HEK293T (cell line): Measurements from ENCODE around the gene RBM42.

Experiments
- ARNT ChIP-seq: fragments of 450-650 bp; IDR thresholded peaks from 2 replicates; pipeline ENCODE4 v1.6.1; 2017; ENCODE audit warnings: mild to moderate bottlenecking
- BHLHE40 ChIP-seq: fragments of 450-650 bp; IDR thresholded peaks from 2 replicates; pipeline ENCODE4 v1.6.1; 2016; ENCODE audit warnings: mild to moderate bottlenecking, moderate library complexity, borderline replicate concordance
- ELF4 ChIP-seq: fragments of 450-650 bp; IDR thresholded peaks from 2 replicates; pipeline ENCODE4 v1.6.1; 2017; ENCODE audit warnings: antibody characterized with exemption
- FOXK2 ChIP-seq: fragments of 450-650 bp; IDR thresholded peaks from 2 replicates; pipeline ENCODE4 v1.6.1; 2016; ENCODE audit warnings: mild to moderate bottlenecking
- FOXM1 ChIP-seq: fragments of 450-650 bp; IDR thresholded peaks from 2 replicates; pipeline ENCODE4 v1.6.1; 2017; ENCODE audit warnings: mild to moderate bottlenecking, borderline replicate concordance
- LEF1 ChIP-seq: fragments of 450-650 bp; IDR thresholded peaks from 2 replicates; pipeline ENCODE4 v1.6.1; 2017; ENCODE audit warnings: mild to moderate bottlenecking, borderline replicate concordance
- SP1 ChIP-seq: fragments of 450-650 bp; IDR thresholded peaks from 2 replicates; pipeline ENCODE4 v1.6.1; 2017
- SUZ12 ChIP-seq: fragments of 450-650 bp; IDR thresholded peaks from 2 replicates; pipeline ENCODE4 v1.6.1; 2016; ENCODE audit warnings: mild to moderate bottlenecking

GRCh38 chr19:35582760-35583159 is 46.1 kb upstream of the RBM42 start:
- no peak for TF ChIP-seq ELF4
- no peak for TF ChIP-seq LEF1
- TF ChIP-seq SUZ12, result no peak
- TF ChIP-seq ARNT, result no peak
- TF ChIP-seq FOXM1, result no peak
- TF ChIP-seq BHLHE40, result no peak
- TF ChIP-seq SP1, result no peak
- TF ChIP-seq FOXK2, result no peak
